ENCODE measurements around the gene ASTN2.

ASTN2 gene

DNA sequence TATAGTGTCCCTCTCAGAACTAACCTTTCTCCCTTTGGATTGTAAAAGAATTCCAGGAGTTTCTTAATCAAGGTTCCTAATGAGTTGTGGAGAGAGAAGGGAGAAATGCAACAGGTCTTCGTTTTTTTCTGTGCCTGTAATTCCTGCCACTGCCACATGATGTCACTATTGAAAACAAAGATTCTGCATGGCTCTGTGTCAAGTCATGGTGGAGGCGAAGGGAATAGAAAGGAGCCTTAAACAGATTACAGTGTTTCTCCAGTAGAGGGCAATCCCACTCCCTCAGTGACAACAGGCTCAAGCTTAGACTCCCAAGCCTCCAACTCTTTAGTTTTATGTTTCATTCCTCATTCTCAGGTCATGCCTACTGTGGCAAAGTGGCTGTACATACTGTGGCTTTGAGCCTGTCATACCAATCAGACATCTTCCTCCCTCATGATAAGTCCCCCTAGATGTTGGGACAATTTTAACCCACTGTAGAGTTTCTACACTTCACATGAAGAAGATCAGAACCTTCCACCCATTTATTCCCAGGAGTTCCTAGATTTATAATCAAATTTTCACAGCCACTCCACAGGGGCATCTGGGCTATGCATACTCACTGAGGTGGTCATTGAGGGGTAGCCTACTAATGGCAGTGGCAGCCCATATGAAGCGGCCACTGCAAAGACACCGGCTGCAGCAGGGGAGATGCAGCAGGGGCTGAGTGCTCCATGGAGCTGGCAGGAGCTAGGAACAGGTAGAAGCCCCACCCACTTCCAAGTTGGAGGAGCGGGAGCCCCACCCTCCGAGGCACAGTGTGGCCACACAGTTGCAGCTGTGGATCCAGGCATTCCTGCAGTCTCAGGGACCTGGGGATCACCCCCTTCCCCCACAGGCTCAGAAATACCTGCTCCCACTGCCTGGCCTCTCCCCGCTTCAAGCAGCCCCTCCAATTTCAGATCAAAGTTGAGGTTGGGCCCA, 825.2 kb downstream of the ASTN2 start:
- DNase-seq: no peak

DNA sequence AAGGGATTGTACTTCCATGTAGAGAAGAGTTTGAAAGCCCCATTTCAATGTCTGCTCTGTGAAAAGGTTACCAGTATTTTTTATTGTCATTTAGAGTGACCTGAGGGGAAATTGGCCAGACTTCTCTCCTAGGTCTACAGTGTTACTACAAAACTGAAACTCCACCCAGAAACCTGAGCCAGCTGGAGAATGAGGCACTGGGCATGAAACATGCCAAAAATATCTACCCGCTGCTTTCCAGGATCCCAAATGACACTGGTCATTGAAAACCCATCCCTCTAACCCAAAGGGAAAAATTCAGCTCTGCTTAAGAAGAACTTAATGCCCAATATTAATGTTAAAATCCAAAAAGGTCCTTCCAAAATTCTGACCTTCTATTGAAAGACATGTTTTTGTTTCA, 826.9 kb downstream of the ASTN2 start:
- DNase-seq: no peak

DNA sequence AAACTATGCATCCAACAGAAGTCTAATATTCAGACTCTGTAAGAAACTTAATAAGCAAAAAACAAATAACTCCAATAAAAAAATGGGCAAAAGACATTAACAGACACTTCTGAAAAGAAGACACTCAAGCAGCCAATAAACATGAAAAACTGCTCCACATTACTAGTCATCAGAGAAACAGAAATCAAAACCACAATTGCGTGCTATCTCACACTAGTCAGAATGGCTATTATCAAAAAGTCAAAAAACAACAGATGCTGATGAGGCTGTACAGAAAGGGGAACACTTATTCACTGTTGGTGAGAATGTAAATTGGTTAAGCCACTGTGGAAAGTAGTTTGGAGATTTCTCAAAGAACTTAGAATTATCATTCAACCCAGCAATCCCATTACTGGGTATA, 829.0 kb downstream of the ASTN2 start:
- no peak for DNase-seq

DNA sequence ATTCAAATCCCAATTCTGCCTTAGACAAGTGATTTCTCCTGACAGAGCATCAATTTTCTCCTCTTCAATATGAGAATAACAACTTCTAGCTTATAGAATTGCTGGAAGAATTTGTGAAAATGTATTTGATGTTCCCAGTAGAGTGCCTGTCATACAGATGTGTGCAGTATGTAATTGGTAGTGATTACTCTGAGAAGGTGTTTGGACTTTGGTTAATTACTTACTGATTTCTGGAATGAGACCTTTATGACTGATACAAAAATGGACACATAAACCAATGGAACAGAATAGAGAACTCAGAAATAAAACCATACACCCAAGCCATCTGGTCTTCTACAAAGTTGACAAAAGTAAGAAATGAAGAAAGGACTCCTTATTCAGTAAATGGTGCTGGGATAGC, 829.7 kb downstream of the ASTN2 start:
- no peak for DNase-seq

DNA sequence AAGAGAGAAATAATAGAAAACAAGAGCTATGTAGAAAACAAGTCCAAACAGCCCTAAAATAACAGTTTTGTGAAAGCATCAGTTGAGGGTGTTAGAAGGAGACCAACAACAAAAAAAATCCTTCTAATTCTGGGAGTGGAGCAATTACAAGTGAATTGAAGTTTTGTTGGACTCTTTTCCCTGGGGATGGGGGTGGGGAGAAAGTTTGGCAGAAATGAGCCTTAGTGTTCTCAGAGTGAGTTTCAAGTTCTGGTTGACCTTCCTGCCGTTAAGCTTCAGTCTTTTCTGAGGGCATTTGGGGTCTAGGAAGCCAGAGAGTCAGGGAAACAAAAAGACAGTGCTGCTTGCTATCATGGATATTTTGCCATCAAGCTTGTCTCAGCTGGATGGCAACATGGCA, 834.0 kb downstream of the ASTN2 start:
- DNase-seq: no peak

DNA sequence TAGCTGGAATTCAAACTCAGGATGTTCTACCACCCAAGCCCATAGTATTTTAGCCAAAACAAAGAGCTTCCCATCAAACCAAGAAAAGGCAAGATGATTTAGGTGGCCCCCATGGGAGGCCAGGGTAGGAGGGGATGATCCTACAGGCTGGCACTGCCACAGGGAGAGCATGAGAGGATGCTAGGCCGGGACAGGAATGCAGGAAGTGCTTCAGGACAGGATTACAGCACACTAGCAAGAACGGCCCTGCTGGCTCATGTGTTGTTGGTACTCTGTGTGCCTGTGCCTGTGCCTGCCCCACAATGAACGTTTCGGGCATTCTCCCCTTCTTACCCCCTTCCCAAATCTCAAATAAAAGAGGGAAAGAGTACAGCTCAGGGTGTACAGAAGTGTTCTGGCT, 838.5 kb downstream of the ASTN2 start:
- DNase-seq: no peak

DNA sequence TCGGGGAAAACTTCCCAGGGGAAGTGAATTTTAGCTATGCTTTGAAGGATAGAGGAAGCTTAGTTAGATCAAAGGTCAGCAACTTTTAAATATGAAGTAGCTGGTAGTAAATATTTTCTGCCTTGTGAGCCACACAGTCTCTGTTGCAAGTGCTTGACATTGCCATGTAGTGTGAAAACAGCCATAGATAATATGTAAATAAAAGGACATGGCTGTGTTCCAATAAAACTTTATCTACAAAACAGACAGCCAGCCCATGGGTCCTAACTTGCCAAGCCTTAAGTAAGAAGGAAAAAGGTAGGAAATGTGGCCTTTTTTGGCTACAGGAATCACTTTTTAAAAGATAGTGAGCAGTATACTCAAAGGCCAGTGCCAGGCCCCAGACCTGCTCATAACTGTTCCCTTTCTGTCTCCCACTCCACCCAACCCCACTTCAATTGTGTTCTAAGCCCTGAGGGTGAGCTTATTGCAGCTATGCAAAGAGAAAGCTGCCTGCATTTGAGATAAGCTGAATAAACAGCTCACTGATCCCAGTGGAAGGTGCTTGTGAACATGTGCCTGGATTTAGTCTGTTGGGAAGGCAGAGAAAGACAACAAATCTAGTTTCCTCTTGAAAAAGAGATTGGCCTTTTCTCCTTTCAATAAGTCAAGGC, 840.7 kb downstream of the ASTN2 start:
- DNase-seq: no peak

DNA sequence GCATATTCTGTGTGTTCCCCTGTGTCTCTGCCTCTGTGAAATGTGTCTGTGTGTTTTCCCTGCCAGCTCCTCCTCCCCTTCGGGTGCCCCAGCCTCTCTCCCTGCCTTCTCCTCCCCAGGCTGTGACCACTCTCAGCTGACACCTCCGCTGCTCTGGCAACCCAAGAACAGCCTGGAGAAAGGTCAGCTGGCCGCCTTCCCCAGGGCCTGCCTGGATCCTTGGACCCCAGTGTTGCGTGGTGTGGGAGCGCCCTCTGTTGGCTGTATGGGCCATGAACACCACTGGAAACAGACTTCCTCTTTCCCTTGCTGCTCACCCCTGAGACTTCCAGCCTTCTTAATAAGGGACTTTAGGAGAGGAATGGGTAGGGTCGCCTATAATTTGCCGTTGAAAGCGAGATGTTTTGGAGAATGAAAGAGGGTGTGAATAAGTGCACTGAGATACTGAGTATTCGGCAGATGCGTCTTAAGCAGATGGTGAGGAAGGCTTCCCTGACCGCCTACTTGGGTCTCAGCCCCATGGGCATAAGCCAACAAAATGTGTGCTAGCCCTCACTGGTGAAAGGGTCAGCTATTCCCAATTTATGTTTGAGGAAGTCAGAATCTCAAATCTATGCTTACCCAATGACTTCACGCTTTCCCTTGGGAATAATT, 842.6 kb downstream of the ASTN2 start:
- no peak for DNase-seq

DNA sequence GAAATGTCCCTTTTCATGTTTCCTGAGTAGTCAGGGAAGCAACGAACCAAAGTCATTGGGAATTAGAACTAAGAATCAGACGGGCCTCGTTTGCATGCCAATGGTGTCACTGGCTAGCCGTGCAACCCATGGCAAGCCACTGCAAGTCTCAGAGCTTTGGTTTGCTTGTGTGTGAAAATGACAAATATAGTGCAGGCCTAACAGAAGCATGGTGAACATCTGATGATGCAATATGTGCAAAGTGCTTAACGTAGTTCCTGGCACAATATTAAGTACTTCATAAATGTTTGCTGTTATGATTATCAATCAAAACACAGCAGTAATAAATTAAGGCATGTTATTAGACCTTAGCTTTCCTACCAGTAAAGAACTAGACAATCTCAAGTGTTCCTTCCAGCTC, 845.7 kb downstream of the ASTN2 start:
- DNase-seq: no peak

DNA sequence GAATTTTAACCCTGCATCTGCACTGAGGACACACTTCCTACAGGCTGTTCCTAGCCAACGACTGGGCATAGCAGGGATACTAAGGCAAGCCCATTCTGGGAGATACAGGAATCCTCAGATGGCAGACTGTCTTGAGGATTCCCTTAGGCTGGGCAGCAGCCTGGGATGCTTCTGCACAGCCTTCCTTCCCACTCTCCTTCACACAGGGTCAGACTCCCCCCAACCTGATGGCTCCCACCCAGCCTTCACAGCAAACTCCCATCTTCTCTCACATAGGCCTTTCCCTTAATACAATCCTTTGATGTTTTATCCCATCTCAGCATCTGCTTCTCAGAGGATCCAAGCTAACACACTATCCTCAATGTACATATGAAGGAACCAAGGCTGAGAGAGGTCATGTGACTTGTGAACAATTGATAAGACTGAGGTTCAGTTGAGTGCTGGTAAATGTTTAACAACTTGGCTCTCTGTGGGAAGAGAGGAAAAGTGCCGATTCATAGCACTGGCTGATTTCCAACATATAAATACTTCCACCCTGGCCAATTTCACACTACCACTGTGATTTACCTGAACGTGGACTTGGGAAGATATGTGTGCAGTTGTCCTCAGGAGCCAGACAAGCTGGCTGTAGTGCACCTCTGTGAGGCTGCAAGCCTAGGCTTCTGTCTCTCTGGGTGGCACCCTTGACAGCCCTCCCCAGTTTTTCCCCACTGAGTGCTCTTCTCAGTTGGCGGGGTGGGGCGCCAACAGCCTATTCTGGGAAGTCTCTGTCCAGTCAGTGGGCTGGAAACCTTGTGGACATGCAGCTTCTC, 848.0 kb downstream of the ASTN2 start:
- DNase-seq: no peak

DNA sequence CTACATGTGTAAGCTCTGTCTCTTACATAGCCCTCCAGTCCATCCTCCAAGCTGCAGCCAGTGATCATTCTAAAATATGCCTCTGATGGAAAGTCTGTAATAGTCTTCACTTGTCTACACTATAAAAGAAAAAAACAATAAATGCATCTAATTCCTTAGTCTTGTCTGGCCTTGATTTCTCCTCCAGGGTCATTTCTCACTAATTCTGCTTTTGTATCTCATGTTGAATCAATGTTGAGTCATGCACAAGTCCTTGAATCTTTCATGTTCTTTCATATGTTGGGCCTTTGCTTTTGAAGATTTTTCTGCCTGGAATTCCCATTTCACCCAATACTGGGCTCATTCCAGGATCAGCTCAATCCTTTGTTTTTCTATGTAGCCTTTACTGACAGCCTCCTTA, 848.9 kb downstream of the ASTN2 start:
- DNase-seq: no peak

DNA sequence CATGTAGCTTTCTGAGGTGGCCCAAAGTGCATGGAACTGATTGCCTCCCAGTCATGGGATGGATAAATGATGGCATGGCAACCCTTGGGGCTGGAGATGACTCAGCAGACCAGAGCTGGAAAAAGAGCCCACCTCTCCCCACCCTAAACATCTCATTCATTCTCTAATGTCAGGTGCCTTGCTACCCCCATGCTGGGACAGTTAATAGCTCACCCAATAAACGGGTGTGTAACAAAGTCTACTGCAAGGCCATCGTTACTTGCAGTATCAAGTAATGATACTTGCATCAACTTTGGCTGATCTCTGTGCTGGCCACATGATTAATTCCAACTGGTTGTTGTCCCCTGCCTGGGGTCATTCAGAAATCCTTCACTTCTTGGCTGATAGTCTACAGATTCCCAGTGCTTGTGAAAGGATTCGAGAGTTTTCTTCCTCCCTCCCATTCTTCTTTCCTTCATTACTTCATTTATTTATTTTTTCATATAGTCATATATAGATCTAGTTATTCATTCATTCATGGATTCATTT, 850.5 kb downstream of the ASTN2 start:
- DNase-seq: no peak

DNA sequence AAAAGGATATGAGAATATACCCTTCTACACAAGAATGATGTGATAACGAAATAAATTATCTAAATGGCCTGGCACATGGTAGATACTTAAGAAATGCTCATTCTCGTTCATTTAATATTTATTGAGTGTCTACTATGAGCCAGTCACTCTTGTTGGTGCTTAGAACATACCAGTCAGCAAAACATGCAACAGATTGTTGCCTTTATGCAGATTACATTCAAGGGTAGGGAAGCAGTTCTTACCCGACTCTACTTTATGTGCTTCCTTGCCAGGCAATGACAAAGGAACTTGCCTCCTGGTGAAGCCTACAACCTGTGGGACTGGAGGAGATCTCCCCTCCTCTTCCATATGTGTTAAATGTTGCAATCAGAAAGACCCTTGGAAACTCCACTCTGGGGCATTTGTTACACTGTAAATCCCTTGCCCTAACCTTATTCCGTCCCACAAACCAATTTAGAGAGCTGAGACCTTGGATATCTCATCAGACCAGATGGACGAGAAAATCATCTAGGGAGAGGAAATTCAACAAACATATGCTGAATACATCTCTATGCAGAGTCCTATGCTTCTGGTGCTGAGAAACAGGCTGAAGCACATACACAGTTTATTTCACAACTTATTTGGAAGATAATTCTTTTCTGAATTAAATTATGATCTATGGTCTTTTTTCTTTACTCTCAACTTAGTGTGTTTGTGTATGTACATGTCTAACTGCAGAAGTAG, 855.9 kb downstream of the ASTN2 start:
- DNase-seq: no peak

DNA sequence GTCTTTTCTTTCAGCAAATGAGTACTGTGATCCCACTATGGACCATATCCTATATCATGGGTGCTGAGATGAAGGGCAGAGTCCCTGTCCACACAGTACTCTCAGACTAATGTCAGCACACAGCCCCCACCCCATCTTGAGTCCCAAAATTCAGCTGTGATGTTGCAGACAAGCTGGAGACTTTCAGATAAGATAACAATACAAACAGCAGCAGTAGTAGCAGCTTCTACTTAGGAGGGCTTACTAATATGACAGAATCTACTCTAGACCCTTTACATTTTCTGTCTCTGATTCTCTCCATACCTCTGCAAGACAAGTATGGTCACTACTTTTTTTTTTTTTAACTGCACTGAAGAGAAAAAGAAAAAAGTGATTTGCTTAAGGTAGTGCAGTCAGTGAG, 856.8 kb downstream of the ASTN2 start:
- DNase-seq: no peak

DNA sequence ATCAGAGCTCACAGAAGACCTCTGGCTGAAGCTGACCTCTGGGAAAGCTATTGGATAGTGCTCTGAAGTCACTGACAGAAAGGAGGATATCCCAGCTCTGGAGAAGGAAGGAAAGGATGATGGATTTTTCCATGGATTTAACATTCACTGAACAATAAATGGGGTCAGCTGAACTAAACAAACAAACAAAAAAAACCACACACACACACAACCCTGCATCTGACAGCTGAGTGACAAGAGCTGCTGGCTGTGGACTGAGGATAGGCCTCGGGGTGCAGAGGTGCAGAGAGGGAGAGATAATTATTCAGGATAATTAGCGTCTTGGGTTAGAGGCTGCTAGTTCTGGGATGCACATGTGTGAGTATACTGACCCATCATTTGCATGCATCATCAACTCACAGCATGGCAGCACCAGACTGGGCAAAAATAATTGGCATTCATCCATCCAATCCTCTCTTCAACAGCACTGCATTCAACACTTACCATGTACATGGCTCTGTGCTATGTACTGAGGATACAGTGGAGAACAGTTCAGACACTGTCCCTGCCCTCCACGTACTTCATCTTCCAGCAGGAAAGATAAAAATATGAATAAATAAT, 859.2 kb downstream of the ASTN2 start:
- no peak for DNase-seq

DNA sequence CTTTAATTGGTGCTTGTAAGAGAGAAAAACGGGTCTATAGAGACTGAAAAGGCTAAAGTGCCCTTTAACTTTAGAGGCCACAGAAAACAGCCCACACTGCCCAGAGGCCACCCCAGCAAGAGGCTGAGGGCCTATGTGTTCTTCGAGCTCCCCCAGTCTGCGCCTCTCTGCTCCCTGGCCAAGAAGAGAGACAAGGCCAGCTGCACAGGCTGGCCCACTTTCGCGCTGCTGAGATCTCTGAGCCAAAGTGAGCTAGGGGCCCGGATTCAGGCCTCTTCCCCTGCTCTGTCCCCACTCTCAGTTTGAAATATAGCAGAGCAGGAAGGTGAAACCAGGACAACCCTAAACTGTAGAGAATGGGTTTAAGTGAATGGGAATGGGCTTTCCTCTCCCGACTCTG, 859.7 kb downstream of the ASTN2 start:
- DNase-seq: no peak

DNA sequence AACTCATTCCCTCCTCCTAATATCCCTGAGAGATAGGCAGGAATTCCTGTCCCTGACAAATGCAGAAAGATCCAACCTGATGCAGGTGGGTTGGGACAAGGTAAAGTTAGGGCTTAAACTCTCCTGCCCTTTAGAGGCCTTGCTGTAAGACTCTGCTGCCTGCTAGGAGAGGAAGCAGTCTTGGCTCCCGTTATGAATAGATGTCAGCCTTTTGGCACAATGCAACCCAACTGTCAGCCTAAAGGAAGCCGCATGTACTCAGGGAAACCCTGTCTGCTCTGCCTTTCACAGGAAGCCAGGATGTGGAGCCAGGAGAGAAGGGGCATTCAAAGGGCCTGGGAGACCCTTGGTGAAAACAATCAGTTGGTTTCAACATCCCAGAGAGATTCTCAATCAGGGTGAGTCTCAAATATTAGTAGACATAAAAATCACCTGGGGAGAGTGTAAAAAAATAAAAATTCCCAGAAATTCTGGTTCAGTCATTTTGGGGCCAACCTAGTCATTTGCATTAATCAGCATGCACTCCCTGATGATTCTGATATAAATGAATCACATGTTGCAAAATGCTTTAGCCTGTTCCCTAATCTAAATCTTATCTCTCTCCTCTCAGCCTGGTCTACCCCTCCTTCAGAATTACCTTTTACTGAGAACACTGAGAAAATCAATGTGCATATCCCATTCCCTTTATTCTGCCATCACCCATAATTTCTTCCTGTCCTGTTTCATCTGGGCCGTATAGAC, 864.0 kb downstream of the ASTN2 start:
- no peak for DNase-seq

DNA sequence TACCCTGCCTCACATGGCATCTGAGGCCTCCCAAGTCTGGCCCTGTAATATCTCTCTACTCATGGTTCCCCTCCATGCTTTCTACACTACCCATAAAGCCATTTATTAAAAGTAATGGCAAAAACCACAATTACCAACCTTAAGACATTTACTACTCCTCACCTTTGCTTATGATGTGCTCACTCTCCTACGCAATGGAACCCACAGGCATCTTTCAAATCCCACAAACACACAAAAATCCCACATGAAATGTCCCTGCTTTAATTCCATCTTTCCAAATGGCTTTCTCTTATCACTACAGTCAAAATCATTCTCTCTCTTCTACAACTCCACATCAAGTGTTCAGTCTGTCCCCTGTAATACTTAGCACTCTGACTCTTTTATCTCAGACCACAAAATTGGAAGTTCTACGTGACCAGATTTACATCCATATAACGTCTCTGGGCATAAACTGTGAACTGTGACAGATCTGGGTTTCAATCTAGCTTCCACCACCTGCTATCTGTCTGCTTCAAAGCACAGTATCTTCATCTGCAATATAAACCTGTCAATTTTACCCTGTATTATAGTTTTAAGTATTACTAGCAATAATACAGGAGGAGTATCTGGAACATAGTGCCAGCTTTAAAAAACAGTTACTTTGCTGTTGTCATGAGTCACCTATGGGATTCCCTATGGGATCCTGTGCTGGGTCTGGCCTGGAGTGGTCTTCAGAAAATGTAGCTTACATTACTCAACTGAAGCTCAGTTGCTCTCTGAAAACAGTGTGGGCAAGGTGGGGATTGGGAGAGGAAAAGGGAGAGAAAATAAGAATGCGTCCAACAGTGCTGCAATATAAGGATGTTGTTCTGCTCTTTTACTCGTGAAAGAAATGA, 864.8 kb downstream of the ASTN2 start:
- no peak for DNase-seq

DNA sequence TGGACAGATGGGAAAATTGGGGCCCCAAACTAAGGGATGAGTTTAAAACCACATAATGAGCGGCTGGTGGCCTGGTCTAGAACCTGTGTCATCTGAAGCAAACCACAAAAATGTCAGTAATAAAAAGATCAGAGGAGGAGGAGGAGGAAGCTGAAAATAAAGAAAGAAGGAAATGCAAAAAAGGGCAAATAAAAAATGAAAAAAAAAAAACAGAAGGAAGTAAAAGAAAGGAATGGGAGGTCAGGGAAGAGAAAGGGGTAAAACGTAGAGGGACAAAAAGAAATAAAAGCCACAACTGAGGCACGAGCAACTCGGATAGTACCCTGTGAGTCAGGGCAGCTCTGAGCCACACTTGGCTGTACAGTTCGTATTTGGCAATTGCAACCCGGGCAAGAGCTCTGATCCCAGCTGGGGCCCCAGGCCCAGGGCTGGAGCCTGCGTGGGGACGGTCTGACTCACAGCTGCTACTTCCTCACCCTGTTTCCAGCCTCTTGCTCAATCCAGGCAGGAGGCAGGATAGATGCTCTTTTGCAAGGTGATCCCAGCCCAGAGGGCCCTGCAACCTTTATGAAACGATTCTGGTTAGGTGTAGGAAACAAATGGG, 865.7 kb downstream of the ASTN2 start:
- no peak for DNase-seq

Data from activated CD4-positive, alpha-beta T cell treated with anti-CD3 and anti-CD28 coated beads for 4 hours (primary cell).